ENCODE results near the gene EXOSC9.

DNA sequence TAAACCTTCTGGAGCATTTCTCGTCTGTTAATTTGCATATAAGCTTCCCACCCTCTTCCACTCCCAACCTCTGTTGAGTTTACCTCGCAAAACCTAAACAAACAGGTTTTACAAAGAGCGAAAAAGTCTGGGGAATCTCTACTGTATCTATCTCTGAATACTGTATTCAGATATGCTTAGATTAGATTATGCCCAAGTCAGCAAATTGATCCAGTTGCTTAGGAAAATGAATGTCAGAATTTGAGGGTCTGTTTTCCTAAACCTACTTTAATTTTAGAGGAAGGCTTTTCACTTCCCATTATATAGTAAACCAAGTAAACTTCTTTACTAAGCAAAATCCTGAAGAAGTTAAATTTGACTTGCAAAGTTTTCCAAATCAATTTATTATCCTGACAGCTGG is 15.9 kb downstream of the EXOSC9 start:
- no peak for TF ChIP-seq POLR2A (IDR thresholded peaks at IDR 0.05)
- TF ChIP-seq, protein P1, sequence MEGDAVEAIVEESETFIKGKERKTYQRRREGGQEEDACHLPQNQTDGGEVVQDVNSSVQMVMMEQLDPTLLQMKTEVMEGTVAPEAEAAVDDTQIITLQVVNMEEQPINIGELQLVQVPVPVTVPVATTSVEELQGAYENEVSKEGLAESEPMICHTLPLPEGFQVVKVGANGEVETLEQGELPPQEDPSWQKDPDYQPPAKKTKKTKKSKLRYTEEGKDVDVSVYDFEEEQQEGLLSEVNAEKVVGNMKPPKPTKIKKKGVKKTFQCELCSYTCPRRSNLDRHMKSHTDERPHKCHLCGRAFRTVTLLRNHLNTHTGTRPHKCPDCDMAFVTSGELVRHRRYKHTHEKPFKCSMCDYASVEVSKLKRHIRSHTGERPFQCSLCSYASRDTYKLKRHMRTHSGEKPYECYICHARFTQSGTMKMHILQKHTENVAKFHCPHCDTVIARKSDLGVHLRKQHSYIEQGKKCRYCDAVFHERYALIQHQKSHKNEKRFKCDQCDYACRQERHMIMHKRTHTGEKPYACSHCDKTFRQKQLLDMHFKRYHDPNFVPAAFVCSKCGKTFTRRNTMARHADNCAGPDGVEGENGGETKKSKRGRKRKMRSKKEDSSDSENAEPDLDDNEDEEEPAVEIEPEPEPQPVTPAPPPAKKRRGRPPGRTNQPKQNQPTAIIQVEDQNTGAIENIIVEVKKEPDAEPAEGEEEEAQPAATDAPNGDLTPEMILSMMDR (IDR thresholded peaks at IDR 0.05) = no peak

All from transverse colon (tissue), 3 donors.